ENCODE measurements around the gene PTN.

Gene PTN

GRCh38 chr7:137324796-137325696 lies 18.5 kb downstream of the PTN start:
- DNase-seq (ENCODE audit: low read depth, low spot score), result no peak

DNA sequence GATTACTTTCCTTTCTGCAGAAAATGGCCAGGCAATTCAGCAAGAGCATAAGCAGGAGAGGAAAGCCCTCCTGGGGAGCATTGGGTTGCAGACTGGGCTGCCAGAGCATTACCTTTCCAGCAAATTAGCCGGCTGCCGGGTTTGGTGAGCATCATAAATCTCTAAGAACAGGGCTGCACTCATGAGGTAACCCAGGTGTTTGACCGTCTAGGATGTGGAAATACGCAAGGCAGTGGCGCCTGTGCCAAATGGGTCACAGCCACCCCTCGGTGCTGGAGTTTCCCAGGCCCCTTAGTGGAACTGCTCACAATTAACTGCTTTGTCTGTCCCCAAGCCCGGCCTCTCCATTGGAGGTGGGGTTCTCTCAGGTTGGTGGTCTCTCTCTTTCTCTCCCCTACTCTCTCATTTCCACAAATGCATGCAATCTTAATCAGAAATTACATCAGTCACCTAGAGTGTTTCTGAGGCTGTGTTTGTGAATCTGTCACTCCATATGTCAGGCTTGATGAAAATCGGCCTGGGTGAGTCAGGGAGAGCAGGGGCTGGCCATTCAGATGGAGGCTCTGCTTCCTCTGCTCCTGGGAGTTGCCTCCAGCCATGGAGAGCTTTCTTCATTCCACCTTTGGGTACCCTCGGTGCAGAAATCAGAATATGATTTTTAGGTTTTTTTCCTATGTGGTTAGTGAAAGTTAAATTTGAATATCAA lies 26.7 kb downstream of the PTN start:
- no peak for DNase-seq (ENCODE audit: low read depth, low spot score)

- no peak for DNase-seq (ENCODE audit: low read depth, low spot score)
Observed at GRCh38 chr7:137313201-137313600, 30.3 kb downstream of the PTN start.

GRCh38 chr7:137306748-137307147 lies 36.8 kb downstream of the PTN start:
- no peak for DNase-seq (ENCODE audit: low read depth, low spot score)

DNA sequence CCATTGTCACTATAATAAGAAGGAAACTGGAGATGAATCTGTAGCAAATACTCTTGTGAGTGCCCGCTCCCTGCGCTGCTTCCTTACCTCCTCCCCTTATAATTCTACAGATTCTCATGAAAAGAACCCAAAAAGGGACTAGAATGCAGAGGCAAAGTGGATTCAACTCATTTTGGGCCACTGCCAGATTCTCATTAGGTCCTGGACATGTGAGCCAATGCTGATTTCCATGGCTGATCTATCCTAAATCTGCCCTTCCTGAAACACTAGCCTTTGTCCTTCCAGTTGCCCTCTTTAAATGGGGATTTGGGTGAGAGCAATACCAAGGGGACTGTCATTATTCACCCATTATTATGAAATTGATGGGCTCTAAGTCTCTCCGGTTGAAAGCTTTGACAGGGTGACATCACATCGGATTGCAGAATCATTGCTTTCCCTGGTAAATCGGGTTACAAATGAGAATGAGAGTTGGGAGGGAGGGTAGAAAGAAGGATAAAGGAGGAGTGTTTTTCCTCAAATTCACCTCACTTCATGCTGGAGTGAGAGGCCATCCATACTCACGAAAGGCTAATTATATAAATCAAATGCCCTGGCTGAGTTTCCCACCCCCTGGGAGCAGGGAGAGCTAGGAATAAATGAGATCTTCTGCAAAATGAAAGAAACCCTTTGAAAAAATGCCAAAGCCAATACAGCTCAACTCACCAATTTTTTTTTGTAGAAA lies 37.5 kb downstream of the PTN start:
- no peak for DNase-seq (ENCODE audit: low read depth, low spot score)

DNA sequence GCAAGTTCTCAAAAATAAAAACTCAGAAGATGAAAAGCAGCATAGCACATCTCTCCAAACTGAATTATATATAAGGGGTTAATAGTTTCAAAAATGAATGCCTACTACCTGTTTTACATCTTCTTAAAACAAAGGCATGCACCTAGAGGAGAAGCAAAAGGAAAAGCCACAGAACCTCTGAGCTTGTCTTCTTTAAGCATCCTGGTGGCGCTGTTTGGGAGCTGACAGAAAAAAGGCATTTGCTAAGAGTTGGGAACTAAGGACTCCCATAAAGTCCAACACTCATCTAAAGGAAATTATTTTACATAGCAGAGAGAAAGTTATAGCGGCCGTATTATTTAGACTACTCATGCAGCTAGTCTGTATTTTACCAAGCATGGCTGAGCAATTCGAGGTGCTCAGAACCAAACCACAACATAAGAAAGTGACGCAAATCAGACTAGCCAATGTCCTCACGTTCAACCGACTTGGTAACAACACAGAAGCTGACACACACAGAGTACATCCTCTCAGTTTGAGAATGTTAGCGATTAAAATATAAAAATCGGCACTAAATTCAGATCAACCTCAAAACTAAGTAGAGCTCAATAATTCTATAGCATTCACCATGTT lies 38.8 kb downstream of the PTN start:
- DNase-seq (ENCODE audit: low read depth, low spot score), result no peak

GRCh38 chr7:137304165-137304564 lies 39.4 kb downstream of the PTN start:
- no peak for DNase-seq (ENCODE audit: low read depth, low spot score)

DNA sequence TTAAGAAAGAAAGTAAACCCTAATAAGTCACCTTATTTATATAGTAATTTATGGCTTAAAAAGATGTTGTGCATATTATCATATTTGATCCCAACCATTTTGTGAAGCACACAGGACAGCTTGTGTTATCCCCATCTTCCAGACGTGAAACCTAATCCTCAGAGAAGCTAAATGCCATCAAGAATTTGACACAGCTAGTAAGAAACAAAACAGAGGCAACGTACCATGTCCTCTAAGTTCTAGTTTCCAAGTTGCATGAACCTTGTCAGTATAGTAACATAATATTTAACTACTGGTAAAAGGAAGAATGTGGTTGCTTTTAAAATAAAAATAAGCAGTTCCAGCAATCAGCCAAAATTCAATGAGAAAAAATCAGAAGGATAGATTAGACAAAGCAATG lies 41.5 kb downstream of the PTN start:
- DNase-seq (ENCODE audit: low read depth, low spot score), result no peak

DNA sequence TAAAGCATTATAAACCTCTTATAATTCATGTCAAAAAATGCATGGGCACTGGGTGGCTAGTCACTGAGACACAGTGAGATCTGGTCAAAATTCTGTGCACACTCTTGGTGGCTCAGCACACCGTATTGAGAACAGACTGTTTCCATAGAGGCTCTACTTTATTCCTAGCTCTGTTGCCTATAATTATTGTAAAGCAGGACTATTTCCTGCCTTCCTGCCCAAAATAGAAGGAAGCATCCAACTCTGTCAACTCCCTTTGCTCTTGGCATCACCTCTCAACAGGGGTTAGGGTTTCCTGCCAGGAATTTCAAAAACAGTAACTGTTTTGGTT lies 45.1 kb downstream of the PTN start:
- DNase-seq (ENCODE audit: low read depth, low spot score), result no peak

- no peak for DNase-seq (ENCODE audit: low read depth, low spot score)
Observed at GRCh38 chr7:137297551-137298463, 45.7 kb downstream of the PTN start.

DNA sequence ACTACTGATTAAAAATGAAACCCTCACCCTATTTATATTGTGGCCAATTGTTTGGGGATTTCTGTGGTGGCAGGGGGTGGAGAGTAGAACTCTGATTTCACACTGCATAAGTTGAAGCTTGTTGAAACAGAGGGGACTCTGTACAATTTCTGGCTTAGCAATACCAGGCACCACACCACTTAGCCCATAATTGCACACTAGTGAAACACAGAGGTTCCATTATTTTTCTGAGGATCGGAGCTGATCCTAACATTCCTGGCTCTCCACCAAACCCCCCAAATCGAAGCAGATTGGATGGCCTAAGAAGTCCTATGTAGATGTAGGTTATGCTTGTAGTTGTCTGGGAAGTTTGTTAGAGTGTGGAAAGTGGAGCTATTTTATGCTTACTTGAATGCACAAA lies 47.0 kb downstream of the PTN start:
- no peak for DNase-seq (ENCODE audit: low read depth, low spot score)

GRCh38 chr7:137295739-137296324 lies 47.7 kb downstream of the PTN start:
- no peak for DNase-seq (ENCODE audit: low read depth, low spot score)

DNA sequence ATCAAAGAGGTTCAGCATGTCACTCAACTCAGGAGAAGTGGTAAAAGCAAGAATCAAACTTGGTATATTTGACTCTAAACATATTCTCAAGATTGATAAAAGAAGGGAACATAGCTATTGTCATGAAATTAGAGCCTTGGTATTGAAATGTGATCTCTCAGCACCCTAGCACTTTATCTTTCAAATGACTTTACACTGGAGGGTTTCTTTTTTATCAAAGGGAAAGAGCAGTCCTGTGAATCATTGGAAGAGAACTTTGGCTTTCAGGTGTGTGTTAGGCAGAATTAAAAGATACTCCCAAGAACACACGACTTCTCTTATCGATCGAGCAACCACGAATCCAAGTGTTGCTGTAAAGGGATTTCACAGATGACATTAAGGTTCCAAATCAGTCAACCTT lies 54.4 kb downstream of the PTN start:
- DNase-seq (ENCODE audit: low read depth, low spot score), result no peak

DNA sequence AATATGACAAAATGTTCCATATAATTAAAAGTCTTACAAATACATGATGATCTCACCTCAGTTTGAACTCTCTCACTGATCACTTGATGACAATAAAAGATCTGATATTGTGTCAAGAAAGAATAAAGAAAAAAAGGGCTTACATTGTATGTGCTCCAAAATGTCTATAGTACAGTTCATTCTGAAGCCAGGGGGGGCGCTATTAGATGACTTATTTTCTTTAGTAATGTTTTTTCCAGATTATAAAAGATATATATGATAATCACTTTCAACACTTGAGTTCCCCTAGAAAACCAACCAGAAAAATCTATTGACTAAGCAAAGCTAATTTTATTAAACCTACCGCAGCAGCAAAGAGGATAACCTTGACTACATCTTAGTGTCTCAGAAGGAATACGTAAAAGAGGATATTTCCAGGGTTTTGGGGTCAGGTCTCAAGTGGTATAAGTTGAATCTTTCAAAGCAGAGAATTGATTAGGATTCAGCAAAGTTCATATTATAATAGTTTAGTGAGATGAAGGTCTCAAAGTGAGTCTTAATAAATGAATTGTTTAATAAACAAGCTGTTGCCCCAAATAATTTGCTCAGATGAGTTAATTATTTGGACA lies 55.8 kb downstream of the PTN start:
- DNase-seq (ENCODE audit: low read depth, low spot score), result no peak

GRCh38 chr7:137283153-137283552 lies 60.4 kb downstream of the PTN start:
- DNase-seq (ENCODE audit: low read depth, low spot score), result no peak

GRCh38 chr7:137282043-137282442 lies 61.5 kb downstream of the PTN start:
- DNase-seq (ENCODE audit: low read depth, low spot score), result no peak

GRCh38 chr7:137276189-137276588 lies 67.3 kb downstream of the PTN start:
- no peak for DNase-seq (ENCODE audit: low read depth, low spot score)

GRCh38 chr7:137272249-137272648 lies 71.3 kb downstream of the PTN start:
- DNase-seq (ENCODE audit: low read depth, low spot score), result no peak

GRCh38 chr7:137269240-137269639 lies 74.3 kb downstream of the PTN start:
- no peak for DNase-seq (ENCODE audit: low read depth, low spot score)
